HG02642 (cell line): ENCODE data around the gene CTTNBP2.

ENCODE experiments used
- ATAC-seq: cut with Tn5 transposase; IDR thresholded peaks from one replicate; pipeline ENCODE4 v1.9.1; 2021; ENCODE audit warnings: mild to moderate bottlenecking; ENCODE audit not compliant: unreplicated experiment, poor library complexity

Gene CTTNBP2, protein sequence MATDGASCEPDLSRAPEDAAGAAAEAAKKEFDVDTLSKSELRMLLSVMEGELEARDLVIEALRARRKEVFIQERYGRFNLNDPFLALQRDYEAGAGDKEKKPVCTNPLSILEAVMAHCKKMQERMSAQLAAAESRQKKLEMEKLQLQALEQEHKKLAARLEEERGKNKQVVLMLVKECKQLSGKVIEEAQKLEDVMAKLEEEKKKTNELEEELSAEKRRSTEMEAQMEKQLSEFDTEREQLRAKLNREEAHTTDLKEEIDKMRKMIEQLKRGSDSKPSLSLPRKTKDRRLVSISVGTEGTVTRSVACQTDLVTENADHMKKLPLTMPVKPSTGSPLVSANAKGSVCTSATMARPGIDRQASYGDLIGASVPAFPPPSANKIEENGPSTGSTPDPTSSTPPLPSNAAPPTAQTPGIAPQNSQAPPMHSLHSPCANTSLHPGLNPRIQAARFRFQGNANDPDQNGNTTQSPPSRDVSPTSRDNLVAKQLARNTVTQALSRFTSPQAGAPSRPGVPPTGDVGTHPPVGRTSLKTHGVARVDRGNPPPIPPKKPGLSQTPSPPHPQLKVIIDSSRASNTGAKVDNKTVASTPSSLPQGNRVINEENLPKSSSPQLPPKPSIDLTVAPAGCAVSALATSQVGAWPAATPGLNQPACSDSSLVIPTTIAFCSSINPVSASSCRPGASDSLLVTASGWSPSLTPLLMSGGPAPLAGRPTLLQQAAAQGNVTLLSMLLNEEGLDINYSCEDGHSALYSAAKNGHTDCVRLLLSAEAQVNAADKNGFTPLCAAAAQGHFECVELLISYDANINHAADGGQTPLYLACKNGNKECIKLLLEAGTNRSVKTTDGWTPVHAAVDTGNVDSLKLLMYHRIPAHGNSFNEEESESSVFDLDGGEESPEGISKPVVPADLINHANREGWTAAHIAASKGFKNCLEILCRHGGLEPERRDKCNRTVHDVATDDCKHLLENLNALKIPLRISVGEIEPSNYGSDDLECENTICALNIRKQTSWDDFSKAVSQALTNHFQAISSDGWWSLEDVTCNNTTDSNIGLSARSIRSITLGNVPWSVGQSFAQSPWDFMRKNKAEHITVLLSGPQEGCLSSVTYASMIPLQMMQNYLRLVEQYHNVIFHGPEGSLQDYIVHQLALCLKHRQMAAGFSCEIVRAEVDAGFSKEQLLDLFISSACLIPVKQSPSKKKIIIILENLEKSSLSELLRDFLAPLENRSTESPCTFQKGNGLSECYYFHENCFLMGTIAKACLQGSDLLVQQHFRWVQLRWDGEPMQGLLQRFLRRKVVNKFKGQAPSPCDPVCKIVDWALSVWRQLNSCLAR (N-terminal part only)

DNA sequence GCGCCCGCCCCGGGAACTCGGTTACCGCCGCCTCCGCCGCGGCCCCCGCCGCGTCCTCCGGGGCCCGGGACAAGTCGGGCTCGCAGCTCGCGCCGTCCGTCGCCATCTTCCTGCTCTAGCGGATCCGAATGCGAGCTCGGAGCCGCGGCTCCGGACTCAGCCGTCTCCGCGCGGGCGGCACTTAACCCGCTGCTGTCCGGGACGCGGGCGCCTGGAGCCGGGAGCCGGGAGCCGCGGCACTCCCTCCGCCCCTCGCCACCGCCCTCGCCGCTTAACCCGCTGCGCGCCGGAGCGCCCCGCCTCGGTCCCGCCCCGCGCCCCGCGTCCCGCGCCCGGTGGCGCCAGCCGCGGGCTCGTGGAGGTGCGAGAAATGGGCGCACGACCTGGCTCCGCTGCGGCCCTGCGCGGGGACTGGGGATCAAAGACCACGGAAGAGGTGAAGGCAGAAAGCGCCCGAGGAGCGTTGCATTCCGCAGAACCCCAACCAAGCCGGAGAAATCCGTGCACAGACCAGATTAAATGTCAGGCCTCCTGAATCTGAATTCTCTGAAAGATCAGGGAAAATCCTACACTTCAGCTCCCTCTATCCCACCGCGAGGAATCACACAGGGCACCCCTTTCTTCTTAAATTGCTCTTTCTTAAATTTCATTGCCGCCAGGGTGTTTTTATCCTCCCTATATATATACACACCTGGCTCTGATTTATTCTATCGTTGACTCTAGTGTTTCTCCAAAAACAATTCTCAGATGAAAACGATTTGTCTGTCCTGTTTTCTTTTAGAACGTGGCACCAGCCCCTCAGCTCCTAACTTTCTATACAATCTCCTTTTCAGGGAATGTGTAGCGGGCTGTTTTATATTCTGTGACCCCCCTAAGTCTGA, at the start of gene CTTNBP2:
TSS of gene CTTNBP2 (minus strand) at position 132 of the 881 bp plus-strand sequence. CDS start at position 106, 26 bp downstream.
- ATAC-seq, result no peak

DNA sequence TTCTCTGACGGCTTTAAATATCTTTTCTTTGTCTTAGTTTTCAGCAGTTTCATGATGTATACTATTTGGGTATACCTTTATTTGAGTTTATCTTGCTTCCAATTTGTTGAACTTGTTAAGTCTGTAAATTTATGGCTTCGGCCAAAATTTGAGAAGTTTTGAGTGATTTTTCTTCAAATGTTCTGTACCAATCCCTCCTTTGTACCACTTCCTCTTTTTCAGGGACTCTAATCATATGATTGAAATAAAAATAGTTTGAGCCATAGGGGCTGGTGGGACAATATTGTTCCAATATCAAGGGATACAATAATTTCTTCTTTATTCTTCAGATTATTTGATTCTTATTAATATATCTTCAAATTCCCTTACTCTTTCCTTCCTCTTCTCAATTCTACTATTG, 43.1 kb upstream of the CTTNBP2 start:
- no peak for ATAC-seq

DNA sequence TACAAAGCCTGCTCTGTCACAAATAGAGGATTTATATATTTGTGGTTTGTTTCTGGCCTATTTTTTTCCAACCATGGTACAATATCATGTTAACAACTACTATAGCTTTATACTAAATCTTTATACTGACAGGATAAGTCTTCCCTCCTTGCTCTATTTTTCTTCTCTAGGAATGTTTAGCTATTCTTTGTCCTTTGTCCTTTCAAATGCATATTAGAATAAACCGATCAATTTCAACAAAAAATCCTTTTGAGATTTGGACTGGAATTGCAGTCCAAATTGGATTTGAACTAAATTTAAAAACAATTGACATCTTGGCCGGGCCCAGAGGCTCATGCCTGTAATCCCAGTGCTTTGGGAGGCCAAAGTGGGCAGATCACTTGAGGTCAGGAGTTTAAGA, 39.2 kb upstream of the CTTNBP2 start:
- ATAC-seq, result no peak

DNA sequence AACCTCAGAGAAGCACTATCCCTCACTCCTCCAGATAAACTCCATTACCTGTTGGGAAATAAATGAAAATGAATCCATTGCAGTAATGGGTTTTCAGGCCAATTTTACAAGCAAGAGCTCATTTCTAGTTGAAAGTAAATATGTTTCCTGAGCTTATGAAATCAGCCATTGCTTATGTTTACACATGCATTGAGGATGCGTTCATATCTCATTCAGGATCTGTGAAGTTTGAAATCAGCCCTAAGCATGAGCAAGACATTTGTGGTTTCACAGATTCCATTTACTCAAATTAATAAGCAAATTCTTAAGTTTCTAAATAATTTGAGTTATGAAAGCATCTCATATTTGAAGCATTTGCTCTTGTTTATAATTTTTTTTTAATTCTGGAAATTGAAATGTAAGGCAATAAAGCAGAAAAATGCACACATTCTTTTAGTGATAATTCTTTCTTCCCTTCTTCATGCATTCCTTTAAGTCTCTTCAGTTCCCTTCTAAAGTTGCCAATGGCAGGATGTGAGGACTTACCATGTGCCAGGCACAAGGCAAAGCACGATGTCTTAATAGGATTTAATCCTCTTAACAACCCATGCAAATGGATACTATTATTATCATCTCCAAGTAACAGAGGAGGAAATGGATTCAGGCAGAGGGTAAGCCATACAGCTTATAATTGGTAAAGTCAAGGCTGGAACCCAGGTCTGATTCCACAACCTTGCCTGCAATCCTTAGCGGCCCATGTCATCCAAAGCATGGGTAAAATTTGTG, 35.0 kb upstream of the CTTNBP2 start:
- no peak for ATAC-seq

DNA sequence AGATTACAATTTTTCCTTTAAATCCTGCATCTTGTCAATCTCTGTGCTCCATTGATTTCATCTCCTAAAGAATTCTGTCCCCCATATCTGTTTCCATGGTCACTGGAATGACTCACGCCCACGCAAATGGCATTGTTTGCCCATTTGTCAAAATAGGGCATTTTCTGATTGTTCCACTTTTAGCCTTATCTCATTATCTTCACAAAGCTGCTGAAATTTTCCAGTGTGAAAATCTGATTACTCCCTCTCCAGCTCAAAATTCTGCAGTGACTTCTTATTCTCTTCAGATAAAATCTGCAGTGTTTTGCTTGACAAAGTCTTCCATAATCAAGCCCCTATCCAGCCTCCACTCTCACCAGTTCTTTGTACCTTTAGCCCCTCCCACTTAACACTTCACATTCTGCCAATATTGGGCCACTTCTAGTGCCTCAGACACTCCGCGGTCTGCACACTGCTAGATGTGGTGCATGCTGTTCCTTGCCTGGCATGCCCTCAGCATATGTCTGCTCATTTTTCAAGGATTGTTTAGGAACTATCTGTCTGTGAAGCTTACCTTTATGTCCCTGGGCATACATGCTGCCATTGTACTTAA, 33.9 kb upstream of the CTTNBP2 start:
- ATAC-seq, result no peak

DNA sequence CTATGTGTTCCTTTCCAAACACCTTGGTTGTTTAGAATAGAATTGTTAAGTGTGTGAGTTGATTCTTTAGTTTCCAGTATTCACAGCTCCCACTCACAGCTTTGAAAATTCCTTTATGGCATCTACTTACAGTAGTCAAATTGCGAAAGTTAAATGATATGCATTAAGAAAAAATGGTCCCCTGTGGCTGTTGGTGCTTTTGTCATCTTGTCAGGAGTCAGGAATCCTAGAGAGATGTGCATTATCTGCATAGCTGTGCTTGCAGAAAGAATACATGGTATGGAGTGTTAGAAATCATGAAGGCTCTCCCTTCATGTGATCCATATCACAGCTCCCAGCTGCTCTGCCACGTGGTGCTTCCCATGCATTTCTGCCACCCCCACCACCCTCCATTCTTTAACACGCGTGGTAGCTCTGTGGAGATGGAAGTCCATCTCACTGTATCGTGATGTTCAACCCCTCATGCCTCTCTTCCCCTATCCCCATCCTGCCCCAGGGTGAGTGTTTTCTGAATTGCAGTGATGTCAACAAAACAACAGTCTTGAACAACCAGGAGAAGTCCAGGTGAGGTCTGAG, 29.2 kb upstream of the CTTNBP2 start:
- ATAC-seq, result no peak

DNA sequence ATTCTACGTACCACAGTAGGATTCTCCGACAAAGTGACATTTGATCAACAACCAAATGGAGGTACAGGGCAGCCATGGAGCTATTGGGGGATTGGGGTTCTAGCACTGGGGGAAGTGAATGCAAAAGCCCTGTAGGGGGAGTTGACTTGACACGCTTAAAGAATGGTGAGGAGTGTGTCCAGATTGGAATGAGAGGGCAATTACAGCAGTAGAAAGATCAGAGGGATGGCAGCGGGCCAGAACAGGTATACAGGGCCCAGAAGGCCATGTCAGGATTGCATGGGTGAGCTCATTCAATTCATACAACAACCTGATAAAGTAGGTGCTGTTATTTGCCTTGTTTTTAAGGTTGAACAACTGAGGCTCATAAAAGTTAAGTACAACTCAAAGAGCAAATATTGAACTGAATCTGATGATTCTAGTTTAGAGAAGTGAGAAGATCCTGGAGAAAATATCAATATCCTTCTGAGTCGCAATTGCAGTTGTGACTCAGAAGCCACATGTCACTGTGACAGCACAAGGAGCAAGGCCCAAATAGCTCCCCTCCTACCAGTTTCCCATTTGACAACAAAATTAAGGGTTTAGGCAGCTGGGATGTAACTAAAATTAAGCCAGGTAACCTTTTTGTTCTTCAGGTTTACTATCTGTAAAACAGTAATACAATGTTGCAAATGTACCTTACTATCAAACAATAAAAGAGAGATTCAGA, 28.0 kb upstream of the CTTNBP2 start:
- no peak for ATAC-seq

DNA sequence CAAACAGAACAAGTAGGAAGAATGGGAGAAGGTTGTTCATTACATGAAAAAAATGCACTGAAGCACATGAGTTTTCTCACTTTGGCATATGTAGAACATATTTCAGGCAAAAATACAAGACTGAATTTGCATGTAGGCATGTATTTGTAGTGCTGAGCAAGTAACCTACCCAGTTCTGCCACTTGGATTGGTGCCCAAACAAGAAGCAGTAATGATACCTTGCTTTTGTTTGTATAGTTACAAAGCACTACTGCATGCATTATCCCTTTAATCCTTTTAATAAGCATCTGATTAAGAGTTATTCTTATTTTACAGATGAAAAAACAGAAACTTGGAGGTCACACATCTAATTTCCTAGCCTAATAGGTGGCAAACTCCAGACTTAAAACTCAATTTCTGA, 23.1 kb upstream of the CTTNBP2 start:
- ATAC-seq, result no peak

DNA sequence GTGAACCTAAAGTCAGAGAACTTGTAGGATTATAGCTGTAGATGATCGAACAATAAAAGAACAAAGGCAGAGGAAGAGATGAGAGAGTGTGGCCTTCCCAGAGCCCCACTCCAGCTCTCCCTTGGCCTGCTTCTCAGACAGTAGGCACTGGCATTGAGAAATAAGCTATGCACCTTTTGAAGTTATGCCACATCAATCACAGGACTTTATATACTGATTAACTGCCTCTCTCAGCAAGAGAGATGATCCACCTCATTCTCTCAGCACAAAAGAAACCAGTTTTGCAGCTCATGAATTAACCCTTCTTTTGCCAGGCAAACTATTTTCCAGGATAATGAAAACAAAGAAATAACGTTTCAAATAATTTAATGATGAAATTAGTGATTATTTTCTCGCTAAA, 22.0 kb upstream of the CTTNBP2 start:
- ATAC-seq, result no peak

DNA sequence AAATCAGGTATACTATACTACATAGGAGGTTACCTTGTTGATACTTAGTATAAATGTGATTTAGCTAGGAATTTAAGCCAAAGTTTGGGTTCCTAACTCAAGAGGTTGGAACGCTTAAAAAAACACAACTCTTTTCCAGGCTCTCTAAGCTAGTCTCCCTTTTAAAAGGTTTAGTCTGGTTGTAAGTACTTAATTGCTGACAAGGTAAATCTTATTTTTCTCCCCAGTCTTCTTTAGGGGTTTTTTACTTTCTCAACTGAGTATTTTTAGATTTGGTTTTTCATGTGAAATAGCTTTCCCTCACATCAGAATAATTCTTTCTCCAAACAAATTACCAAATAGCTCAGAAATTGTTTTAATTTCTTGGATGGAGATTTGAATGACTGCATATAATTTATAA, 20.8 kb upstream of the CTTNBP2 start:
- ATAC-seq, result no peak

DNA sequence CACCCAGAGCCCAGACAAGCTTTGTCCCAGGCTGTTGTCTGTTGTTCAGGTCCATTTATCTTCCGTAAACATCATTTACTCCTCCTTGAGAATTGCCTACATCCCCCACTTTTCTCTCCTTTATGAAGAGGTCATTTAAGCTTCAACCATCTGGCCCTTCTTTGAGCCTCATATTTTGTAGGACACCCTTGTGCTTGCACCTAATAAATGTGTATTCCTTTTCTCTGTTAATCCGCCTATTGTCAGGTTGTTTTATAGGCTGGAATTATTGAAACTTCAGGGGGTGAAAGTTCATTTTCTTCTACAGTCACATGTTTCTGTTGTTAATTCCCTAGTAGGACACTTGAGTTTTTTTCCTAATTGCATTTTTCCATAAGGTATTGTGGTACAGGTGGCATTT, 19.6 kb upstream of the CTTNBP2 start:
- ATAC-seq, result no peak

DNA sequence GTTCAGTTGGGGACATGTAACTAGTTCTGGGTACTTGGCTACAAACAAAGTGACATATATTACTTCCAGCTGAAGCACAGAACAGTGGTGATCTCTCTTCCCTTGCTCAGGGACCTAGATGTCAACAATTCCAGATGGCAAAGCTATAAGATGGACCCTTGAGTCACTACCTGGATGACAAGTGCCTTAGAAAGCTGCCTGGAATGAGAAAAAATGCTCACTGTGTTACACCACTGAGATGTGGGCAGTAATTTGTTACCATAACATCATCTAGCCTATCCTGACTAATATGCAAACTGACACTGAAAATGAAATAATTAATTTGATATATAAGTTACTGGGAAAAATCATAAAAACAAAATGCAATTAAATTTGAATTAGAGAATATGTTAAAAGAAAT, 16.4 kb upstream of the CTTNBP2 start:
- ATAC-seq, result no peak

DNA sequence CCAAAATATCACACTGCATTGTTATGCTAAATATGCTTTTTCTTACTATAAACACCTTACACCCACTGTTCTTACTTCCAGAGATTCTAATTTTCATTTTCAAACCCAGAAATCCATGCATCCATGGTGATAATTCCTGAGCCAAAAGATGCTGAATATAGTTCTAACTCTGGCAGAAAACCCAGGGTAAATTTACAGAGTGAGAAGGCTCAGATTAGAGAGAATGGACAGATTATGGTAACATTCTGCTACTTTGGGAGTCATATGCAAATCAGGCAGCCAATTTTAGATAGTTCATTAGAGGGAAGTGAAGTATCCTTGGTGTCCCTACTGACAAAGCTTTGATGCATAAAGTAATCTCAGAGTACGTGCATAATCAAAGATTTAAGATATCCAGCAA, 15.4 kb upstream of the CTTNBP2 start:
- ATAC-seq, result no peak

DNA sequence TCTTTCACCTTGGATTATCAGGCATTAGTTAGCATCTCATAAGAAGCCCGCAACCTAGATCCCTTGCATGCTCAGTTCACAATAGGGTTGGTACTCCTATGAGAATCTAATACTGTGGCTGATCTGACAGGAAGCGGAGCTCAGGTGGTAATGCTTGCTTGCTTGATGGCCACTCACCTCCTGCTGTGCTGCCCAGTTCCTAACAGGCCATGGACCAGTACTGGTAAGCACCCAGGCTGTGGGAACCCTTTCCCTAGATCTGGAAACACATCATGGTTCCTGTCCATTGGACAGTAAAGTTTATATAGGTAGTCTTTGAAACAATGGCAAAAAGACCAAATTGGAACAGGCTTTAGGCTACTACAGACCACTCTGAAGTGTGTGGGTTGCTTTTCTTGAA, 9.4 kb upstream of the CTTNBP2 start:
- ATAC-seq, result no peak

DNA sequence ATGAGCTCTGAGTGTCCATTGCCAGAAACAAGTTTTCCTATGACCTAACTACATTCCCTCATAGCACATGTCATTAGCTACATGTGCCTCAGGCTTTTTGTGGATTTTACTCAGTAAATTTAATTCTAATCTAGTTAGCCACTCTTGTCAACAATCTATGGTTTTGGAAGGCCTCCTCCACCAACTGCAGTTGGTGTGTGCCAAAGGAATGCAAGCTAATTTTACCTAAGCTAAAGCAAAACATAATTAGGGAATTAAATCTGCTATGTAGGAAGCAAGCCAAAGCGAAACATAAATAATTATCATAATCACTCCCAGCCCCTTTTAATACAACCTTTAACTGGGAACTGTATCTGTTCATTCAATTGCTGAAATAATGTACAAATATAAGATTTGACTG, 3.5 kb upstream of the CTTNBP2 start:
- ATAC-seq, result no peak

DNA sequence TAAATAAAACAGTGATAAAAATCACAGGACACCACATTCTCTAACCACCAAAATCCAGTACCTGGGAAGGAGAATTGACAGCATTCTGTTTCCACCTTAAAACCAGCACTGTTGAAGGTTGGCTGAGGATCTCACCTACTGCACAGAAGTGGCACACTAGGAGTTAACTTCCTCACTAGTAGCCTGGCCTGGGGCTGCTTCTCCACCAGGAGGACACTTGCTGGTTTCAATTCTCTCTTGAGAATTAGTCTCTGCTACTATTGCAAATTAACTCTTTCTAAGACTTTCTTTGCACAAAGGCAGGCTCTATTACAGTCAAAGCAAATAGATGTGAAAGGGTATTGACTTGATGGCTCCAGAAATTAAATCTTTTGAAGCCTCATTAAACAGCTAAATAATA, 2.3 kb upstream of the CTTNBP2 start:
- ATAC-seq, result no peak

DNA sequence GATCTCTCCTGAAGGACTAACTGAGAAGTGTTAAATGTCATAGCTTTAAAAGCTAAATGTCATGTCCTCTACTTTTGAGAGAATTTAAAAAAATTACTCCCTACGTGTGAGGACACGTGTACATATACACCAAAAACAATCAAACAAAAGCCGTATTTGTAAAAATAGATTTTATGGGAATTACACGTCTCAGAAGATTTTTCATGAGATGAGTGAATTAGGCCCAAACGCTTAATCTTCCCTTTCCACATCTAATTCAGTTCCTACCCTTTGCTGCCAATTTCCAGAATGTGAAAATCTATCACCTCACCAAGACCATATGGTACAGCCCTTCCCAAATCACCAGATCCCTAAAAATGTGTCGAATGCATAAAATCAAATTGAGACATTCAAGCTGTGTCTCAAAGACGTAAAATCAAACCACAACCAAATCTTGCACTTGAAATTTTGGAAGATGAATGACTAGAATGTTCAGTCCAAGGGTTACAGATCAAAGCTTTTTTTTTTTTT, 1.0 kb upstream of the CTTNBP2 start:
- ATAC-seq, result no peak
